GM23248 (cell line): ENCODE measurements around the gene USP24.

Experiments
- EZH2 ChIP-seq: fragments of 200-600 bp; sonication (generic); IDR thresholded peaks from 2 replicates; pipeline ENCODE4 v1.6.1; 2018; ENCODE audit warnings: antibody characterized with exemption, mild to moderate bottlenecking; ENCODE audit not compliant: insufficient read depth, poor library complexity, severe bottlenecking
- EZH2phosphoT487 ChIP-seq: fragments of 200-600 bp; sonication (generic); IDR thresholded peaks from 2 replicates; pipeline ENCODE4 v1.6.1; 2018; ENCODE audit warnings: antibody characterized with exemption, moderate library complexity, mild to moderate bottlenecking, low read depth; ENCODE audit not compliant: insufficient read depth

DNA sequence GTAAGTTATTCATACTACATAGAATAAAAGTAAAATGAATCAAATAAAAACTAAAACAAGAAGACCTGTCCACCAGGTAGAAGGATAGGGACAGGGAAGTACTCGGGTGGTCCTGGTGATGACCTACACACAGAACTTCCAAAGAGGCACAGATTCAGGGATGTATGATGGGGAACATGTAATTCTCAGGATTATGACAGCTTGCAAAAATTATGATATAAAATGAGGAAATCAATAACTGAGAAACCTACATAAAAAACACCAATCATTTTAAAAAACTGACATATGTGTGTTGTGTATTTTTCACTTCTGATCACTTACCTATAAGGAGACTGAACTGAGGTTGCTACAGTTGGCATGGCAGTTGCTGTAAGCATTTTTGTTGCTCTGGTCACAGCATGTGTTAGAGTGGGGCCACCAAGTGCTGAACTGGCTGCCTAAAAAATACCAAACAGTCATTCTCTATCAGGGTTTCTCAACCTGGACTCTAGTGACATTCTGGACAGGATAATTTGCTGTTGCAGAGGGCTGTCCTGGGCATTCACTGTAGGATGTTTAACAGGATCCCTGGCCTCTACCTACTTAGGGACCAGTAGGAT, 73.8 kb downstream of the USP24 start:
- TF ChIP-seq EZH2: no peak
- TF ChIP-seq EZH2phosphoT487: no peak
